Loucy (cell line): ENCODE data around the gene VAV2.
"Not testable (repeated sequence)": the region's sequence is repeated elsewhere in the genome, so short reads cannot be mapped to it uniquely, and the experiment has no call there.

Source experiments
- H2AFZ ChIP-seq: fragments of 200-600 bp; sonication (generic); 2 replicates; pipeline ENCODE4 v1.6.0; 2016; ENCODE audit warnings: antibody characterized with exemption, mild to moderate bottlenecking, low read length, moderate library complexity
- H3F3A ChIP-seq: fragments of 200-600 bp; 2 replicates; pipeline ENCODE4 v1.6.0; 2016; ENCODE audit warnings: antibody characterized with exemption, low read depth, mild to moderate bottlenecking
- H3K27me3 ChIP-seq: fragments of 200-600 bp; sonication (generic); 2 replicates; pipeline ENCODE4 v1.6.1; 2014; ENCODE audit warnings: low read length, mild to moderate bottlenecking; ENCODE audit not compliant: insufficient read depth, poor library complexity, severe bottlenecking
- H3K36me3 ChIP-seq: fragments of 200-600 bp; sonication (generic); 2 replicates; pipeline ENCODE4 v1.6.1; 2016; ENCODE audit warnings: low read length; ENCODE audit not compliant: insufficient read depth
- H3K4me1 ChIP-seq: fragments of 200-600 bp; sonication (generic); 2 replicates; pipeline ENCODE4 v1.5.1; 2014; ENCODE audit warnings: low read length, mild to moderate bottlenecking; ENCODE audit not compliant: insufficient read depth, poor library complexity, severe bottlenecking
- H3K4me2 ChIP-seq: fragments of 200-600 bp; sonication (generic); 2 replicates; pipeline ENCODE4 v1.6.0; 2014; ENCODE audit warnings: antibody characterized with exemption, low read length, low read depth, mild to moderate bottlenecking; ENCODE audit not compliant: poor library complexity, severe bottlenecking
- H3K4me3 ChIP-seq: fragments of 200-600 bp; sonication (generic); 2 replicates; pipeline ENCODE4 v1.5.1; 2014; ENCODE audit warnings: low read length, mild to moderate bottlenecking, mixed read lengths; ENCODE audit not compliant: poor library complexity, severe bottlenecking
- H3K79me2 ChIP-seq: fragments of 200-600 bp; sonication (generic); 2 replicates; pipeline ENCODE4 v1.6.1; 2014; ENCODE audit warnings: low read length; ENCODE audit not compliant: insufficient read depth
- H3K9ac ChIP-seq: fragments of 200-600 bp; sonication (generic); 2 replicates; pipeline ENCODE4 v1.6.0; 2014; ENCODE audit warnings: mild to moderate bottlenecking, low read depth, low read length, moderate library complexity; ENCODE audit not compliant: poor library complexity, severe bottlenecking
- H3K9me2 ChIP-seq: fragments of 200-600 bp; sonication (generic); replicated peaks from 2 replicates; pipeline ENCODE4 v1.6.1; 2016; ENCODE audit warnings: low read depth, low read length, mixed read lengths
- H3K9me3 ChIP-seq: fragments of 200-600 bp; sonication (generic); 2 replicates; pipeline ENCODE4 v1.6.1; 2014; ENCODE audit warnings: mild to moderate bottlenecking, antibody characterized with exemption, low read length, low read depth; ENCODE audit not compliant: insufficient read depth
- H4K20me1 ChIP-seq: fragments of 200-600 bp; sonication (generic); 2 replicates; pipeline ENCODE4 v1.6.0; 2014; ENCODE audit warnings: antibody characterized with exemption, low read length, mild to moderate bottlenecking; ENCODE audit not compliant: insufficient read depth, poor library complexity, severe bottlenecking
- CTCF ChIP-seq: fragments of 200-600 bp; sonication (generic); conservative IDR thresholded peaks from 2 replicates; pipeline ENCODE4 v1.5.1; 2014; ENCODE audit warnings: mild to moderate bottlenecking, antibody characterized with exemption, low read length
- EZH2phosphoT487 ChIP-seq: fragments of 200-600 bp; IDR thresholded peaks from 2 replicates; pipeline ENCODE4 v1.6.1; 2018; ENCODE audit warnings: antibody characterized with exemption, mild to moderate bottlenecking, moderate library complexity, borderline replicate concordance

VAV2 gene

DNA sequence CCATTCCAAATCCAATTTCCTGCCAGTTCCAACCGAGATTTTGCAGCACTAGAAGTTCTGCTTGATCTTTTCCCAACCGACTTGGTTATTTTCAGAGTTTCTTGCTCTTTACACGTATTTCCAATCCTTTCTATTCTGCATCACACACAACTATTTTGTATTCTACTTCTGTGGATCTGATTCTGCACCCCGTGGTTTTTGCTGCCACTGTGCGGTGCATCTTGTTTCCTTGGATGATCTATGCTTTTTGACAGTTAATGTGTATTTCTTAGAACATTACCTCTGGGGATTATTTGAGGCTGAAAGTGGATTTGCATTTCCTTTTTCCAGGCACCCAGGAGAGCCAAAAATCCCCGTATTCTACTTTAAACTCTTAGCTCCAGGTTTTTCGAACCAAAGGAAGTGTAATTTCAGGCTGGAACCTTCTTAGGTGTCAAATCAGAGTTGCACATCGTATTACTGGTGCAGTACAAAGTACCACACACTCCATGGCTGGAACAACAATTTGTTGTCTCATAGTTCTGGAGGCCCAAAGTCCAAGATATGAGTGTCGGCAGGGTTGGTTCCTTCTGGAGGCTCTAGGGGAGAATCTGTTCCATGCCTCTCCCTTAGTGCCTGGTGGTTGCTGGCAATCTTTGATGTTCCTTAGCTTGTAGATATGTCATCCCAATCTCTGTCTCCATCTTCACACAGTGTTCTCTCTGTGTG, 239.2 kb downstream of the VAV2 start:
- H3K4me3 ChIP-seq: peak overlapping the region; percentile 23
- no peak overlapping the region for H2AFZ ChIP-seq
- H3K9me2 ChIP-seq: no peaks in the 10 kb centered on the region
- no peaks in the 10 kb centered on the region for H3K79me2 ChIP-seq
- TF ChIP-seq EZH2phosphoT487: no peak
- no peak for TF ChIP-seq CTCF
- H3F3A ChIP-seq: no peaks in the 10 kb centered on the region
- no peaks in the 10 kb centered on the region for H3K36me3 ChIP-seq
- peaks cover 20% of the 10 kb centered on the region for H3K4me1 ChIP-seq
- H3K9ac ChIP-seq: peak overlapping the region; percentile 2
- no peaks in the 10 kb centered on the region for H3K27me3 ChIP-seq
- peak overlapping the region; percentile 52 for H3K4me2 ChIP-seq
- no peaks in the 10 kb centered on the region for H3K9me3 ChIP-seq
- H4K20me1 ChIP-seq: no peaks in the 10 kb centered on the region

DNA sequence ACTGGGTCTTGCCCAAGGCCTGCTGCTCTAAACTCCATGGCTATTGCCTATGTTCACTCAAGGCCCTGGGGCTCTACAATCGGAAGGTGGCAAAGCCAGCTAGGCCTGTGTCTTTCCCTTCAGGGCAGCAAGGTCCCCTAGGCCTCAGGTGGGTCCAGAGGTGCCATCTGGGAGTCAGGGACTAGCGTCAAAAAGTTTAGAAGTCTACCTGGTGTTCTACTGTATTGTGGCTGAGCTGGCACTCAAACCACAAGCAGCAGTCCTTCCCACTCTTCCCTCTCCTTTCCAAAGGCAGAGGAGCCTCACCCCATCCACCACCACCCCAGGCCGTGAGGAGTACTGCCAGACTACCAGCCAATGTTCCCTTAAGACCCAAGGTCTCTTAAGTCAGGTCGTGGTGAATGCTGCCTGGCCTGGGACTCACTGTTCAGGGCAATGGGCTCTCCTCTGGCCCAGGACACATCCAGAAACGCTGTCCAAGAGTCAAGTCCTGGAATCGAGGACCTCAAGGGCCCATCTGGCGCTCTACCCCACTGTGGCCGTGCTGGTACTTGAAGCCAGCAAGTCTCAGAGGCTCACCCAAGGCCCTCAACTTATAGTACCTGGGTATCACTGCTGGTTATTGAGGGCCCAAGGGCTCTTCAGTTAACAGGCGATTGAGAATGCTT, 241.0 kb downstream of the VAV2 start:
- Histone ChIP-seq H3K4me1 (peaks cover 35% of the 10 kb centered on the region), H3K27me3 (no peaks in the 10 kb centered on the region)

GRCh38 chr9:133747309-133747708, 244.8 kb downstream of the VAV2 start:
- H3K27me3 ChIP-seq: no peaks in the 10 kb centered on the region
- no peaks in the 10 kb centered on the region for H3F3A ChIP-seq
- no peak overlapping the region for H3K4me3 ChIP-seq
- no peak overlapping the region for H2AFZ ChIP-seq
- H3K36me3 ChIP-seq: no peaks in the 10 kb centered on the region
- no peaks in the 10 kb centered on the region for H3K79me2 ChIP-seq
- no peaks in the 10 kb centered on the region for H3K9me2 ChIP-seq
- no peak overlapping the region for H3K9ac ChIP-seq
- TF ChIP-seq CTCF (no peak), EZH2phosphoT487 (no peak)
- H3K4me1 ChIP-seq: peaks cover 26% of the 10 kb centered on the region
- H3K4me2 ChIP-seq: peak overlapping the region; percentile 13
- no peaks in the 10 kb centered on the region for H3K9me3 ChIP-seq
- H4K20me1 ChIP-seq: no peaks in the 10 kb centered on the region

More for the DNA sequence above, 241.0 kb downstream of the VAV2 start:
- no peaks in the 10 kb centered on the region for H3K79me2 ChIP-seq
- H3K4me2 ChIP-seq: no peak overlapping the region
- no peaks in the 10 kb centered on the region for H4K20me1 ChIP-seq
- no peak for TF ChIP-seq EZH2phosphoT487
- no peak for TF ChIP-seq CTCF
- H3K9me2 ChIP-seq: no peaks in the 10 kb centered on the region
- no peak overlapping the region for H2AFZ ChIP-seq
- no peak overlapping the region for H3K9ac ChIP-seq
- no peak overlapping the region for H3K4me3 ChIP-seq
- H3K9me3 ChIP-seq: no peaks in the 10 kb centered on the region
- H3F3A ChIP-seq: no peaks in the 10 kb centered on the region
- no peaks in the 10 kb centered on the region for H3K36me3 ChIP-seq

- H3K9ac ChIP-seq, H3K79me2 ChIP-seq, H3K9me2 ChIP-seq, H4K20me1 ChIP-seq, H2AFZ ChIP-seq, H3K4me2 ChIP-seq, H3K4me3 ChIP-seq, H3K36me3 ChIP-seq, H3K9me3 ChIP-seq, H3K27me3 ChIP-seq, H3F3A ChIP-seq: not testable (repeated sequence)
- peaks cover 16% of the 10 kb centered on the region for H3K4me1 ChIP-seq
These were observed 247.6 kb downstream of the VAV2 start for GRCh38 chr9:133744528-133744927.
